ENCODE measurements around the gene FHIT. TPM values are rescaled to one million over a fixed set of nuclear protein-coding genes. Genes with fewer than 3 reads are reported as not detected.

Gene FHIT
- polyA plus RNA-seq, 3 donors = 3.1 to 3.9 (median 3.3) TPM

DNA sequence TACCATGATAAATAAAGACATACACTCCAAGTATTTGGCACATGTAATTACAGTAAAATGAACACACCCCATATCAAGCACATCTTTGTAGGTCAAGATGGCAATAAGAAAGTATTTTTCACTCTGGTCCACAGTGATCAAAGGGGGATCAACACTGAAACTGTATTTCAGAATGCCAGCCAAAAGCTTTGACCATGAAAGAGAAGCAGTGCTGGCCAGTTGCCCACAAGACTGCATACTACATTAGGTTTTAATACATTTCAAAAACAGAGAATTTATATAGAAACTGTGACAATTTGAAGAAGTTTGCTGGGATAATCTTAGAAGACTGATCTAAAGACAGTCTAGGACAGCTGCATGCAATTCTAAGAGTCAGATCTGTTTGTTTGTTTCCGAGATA, 1035.3 kb downstream of the FHIT start:
- no peak overlapping the region for H3K27ac ChIP-seq (ENCODE audit: low read depth, low read length)
- WGBS, 3 donors = 37 to 88% (median 86%) methylated on average over 1 of the region's 1 CpG

DNA sequence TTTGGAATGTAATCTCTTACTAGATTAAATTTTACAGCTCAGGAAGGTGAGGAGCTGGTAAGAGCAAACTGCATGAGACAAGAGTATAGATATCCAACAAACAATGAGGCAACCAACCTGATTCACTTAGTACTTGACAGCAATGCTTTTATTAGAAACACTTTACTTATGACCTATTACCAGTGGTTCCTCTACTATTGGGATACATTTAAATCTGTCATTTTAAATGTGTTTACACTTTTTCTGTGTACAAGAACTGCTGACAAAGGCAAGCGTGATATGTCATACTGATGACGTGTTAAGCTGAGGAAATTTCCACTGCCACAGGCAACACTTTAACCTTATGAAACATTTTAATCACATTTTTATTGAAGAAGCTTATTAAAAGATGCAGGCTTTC, 1043.3 kb downstream of the FHIT start:
- 65 to 78% (median 72%) methylated on average over 2 of the region's 2 CpGs for WGBS, 3 donors
- no peak overlapping the region for H3K27ac ChIP-seq (ENCODE audit: low read depth, low read length)

DNA sequence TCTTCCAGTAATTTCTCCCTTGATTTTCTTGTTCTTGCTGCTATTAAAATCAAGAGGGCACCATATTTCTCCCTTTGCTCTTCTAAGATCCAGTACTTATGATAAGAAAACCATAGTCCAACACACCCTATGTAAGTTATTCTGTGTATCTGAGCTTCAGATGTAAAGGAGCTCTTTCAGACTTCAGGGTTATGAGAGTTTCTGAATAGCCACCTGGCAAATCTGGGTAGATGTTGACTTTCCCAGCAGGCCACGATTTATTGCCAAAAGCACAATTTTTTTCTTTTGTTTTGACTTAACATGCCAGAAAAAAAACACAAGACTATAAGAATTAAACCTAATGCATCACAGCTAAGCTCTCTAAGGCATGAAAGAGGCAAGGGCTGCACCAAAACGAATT, 1045.0 kb downstream of the FHIT start:
- WGBS, 3 donors = 48 to 66% (median 59%) methylated on average over 2 of the region's 2 CpGs
- no peak overlapping the region for H3K27ac ChIP-seq (ENCODE audit: low read depth, low read length)

DNA sequence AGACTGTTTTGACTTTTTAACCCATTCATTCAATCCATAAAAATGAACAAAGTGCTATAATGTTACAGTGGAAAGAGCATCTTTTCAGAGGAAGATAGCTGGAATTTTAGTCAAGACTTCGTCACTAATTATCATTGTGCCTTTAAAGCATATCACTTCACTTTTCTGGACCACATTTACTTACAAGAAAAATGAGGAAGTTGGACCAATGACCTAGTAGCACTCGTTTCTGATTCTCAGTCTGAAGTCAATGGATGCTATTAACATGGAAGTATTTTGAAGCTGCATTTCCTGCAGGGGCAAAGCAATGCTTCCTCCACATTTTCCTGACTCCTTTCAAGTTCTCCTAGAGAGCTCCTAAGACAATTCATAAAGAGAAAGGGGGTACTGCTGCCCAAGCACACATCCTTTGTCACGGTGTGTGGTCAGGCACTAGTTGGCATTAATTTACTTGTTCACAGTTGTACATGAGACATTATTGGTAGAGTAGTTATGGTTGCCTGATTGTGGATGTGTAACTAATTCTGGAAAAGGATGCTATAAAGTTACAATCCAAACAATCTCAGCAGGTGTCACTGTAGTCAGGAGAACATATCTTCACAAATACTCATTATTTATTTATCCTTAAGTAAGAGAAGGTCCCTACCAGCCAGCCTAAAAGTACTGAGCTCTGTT, 1049.1 kb downstream of the FHIT start:
- WGBS, 3 donors = 45 to 75% (median 57%) methylated on average over 3 of the region's 3 CpGs
- no peak overlapping the region for H3K27ac ChIP-seq (ENCODE audit: low read depth, low read length)

DNA sequence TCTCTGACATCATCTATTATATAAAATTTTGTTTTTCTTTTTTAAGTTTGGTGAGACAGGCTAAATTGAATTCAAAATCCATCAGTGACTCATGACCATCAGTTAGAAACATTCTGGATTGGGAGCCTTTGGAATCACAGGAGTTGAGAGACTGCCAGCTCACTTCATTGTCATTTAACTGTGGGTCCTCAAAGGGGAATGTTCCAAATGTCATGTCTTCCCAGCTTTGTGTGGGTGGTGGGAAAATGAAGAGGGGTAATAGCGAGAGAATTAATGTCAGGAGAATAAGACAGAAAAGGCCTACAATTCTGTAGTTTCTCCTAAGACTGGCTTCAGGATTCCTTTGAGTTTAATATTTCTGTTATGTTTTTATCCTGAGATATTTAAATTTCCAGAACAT, 1051.9 kb downstream of the FHIT start:
- no peak overlapping the region for H3K27ac ChIP-seq (ENCODE audit: low read depth, low read length)
- WGBS, 3 donors = 0 to 70% (median 0%) methylated on average over 1 of the region's 1 CpG

DNA sequence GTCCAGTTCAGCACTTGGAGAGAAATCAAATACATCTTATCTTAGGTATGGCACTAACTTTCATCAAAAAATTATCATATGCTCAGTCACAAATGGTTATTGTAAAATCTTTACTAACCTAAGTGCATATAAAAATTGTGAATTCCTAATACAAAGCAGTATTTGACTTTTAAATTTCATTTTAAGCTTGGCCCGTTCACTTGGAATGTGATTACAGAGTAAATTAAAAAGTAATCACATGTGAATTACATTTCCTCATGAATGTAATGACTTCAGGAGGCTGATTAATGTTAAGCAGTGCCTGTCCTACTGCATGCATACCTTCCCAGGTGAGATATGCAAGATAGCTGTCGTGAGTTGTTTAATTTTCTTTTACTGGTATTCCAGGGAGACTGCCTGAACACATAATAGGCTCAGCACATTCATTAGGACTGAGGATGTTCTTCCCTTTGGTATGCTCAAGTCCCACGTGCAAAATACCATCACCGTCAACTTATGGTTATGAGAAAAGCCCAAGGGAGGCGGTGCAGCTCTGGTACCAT, 1053.0 kb downstream of the FHIT start:
- H3K27ac ChIP-seq (ENCODE audit: low read depth, low read length) = no peak overlapping the region
- WGBS, 3 donors = 65 to 84% (median 74%) methylated on average over 5 of the region's 5 CpGs

DNA sequence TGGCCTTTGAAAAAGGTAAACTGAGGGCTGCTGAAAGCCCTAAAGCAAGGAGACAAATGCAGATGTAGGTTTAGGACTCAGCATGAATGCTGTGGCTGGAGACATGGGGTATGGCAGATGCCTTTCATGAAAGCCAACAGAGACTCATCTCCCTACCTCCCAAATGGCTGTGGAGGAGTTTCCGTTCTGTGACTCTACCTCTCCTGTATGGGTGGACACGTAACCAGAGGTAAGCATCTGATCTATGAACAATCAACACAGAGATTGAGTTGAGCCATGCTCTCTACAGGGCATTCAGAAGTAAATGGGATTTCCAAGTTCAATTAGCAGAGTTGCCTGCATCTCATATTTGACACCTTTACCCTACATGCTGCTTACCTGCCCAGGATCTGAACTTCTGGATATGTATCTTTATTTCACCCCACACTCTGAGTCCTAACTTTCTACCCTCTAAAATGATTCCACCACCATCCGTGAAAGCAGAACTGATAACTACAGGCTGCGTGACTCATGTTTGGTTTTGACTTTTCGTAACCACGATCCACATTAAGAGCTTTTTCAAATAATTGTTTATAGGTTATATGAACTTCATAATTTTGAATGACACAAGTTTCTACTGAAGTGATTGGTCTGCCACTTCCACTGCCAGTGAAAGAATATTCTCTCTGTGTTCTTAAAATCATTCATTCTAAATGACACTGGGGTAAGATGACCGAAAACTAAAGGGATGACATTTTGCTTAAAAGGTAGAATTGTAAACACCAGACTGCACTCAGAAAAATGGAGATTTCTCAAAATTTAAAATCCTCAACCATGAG, 1058.7 kb downstream of the FHIT start:
- H3K27ac ChIP-seq (ENCODE audit: low read depth, low read length) = no peak overlapping the region
- WGBS, 3 donors = 85 to 92% (median 89%) methylated on average over 7 of the region's 7 CpGs

DNA sequence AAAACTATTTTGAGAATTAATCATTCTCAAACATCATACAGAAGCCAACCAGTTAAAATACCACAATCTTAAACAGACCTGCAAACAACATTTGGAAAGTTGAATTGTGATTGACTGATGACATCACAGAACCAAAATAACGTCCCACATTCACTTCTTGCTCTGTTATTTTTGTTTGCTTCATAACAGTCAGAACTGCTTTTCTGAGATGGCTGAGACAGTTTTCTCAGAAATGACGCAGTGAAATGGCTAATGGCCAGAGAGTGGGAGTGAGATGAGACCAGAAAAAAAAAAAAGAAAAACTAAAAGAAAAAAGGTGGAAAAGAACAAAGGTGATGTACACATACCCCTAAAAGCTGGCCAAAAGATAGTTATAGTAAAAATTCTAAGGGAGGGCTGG, 1061.2 kb downstream of the FHIT start:
- no peak overlapping the region for H3K27ac ChIP-seq (ENCODE audit: low read depth, low read length)
- WGBS, 3 donors = 42 to 66% (median 53%) methylated on average over 2 of the region's 2 CpGs

DNA sequence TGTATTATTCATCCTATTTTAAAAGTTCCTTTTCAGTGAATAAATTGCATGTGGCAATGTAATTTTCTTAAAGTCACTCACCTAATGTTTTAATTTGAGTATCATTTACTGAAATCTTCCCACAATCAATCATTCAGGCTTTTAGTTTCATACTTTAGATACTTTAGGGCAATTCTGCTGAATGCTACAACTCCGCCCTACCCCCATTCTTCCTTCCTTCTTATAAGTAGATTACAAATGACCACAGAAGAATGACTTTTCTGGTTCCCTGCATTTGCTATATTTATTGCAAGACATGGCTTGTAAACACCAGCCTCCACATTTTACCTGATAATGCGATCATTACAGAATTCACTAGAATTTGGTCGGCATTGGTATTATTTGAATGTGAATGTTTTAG, 1061.9 kb downstream of the FHIT start:
- no peak overlapping the region for H3K27ac ChIP-seq (ENCODE audit: low read depth, low read length)
- WGBS, 3 donors = 71 to 84% (median 79%) methylated on average over 3 of the region's 3 CpGs

DNA sequence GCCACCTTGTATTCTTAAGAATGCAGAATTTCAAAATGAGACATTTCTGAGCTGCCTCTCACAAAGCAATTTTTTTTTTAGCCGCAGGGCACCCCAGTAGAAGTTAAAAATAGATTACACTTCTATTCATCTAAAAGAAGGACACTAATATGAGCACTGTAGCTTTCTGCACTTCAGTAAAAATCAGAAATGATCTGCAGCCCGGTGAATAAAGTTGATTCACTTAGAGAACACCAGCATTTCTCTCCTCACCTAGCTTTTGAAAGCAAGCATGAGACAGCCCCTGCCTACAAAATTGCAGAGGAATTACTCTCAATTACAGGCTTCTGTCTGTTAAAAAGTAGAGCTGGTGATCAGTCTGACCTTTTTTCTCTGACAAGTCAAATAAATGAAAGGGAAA, 1062.4 kb downstream of the FHIT start:
- WGBS, 3 donors = 65 to 72% (median 65%) methylated on average over 2 of the region's 2 CpGs
- H3K27ac ChIP-seq (ENCODE audit: low read depth, low read length) = no peak overlapping the region

DNA sequence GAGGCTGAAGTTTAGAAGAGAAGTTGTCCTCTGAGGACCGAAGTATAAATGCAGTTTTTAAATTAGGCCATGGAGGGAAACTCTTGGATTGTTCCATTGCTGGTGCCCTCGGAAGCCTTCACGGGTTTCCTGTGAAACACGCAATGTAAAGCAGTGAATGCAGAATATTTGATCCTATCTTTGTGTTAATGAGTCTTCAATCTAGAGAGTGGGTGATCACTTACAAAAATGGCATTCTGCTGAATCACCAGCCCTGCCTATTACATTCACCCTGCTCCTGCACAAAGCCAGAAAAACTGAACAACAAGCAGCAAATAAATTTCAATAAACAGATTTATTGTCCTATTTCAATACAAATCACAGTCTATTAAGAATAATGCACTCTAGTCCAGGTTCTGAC, 1063.9 kb downstream of the FHIT start:
- 95 to 98% (median 98%) methylated on average over 4 of the region's 4 CpGs for WGBS, 3 donors
- no peak overlapping the region for H3K27ac ChIP-seq (ENCODE audit: low read depth, low read length)

DNA sequence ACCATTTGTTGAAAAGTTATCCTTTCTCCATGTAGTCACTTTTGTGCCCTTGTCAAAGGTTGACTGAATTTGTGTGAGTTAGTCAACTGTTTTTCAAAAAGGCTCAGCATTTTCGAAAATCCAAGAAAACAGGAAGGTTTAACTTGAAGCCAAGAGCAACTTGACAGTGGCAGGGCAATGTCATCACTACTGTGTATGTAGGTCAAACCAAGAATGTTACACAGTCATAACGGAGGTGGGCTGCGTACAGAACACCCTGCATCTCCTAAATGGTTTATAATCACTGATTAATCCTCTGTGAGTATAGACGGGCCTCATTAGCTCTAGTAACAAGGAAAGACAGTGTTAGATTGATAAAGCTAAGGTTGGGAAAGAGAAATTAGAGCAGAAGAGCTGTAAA, 1064.9 kb downstream of the FHIT start:
- WGBS, 3 donors = 79 to 88% (median 82%) methylated on average over 4 of the region's 4 CpGs
- no peak overlapping the region for H3K27ac ChIP-seq (ENCODE audit: low read depth, low read length)

DNA sequence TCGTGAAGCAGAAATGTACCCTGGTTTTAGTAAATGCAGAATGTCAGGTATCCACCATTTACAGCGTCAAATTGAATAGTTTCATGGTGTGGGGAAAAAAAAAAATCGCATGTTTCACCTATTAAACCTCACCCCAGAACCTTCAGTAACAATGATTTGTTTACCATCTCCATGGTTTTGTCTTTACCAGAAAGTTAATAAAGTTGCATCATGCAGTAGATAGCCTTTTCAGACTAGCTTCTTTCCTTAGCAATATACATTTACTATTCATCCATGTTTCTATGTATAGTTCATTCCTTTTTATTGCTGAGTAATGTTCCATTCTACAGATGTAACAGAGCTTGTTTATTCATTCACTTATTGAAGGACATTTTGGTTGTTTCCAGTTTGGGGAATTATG, 1066.1 kb downstream of the FHIT start:
- no peak overlapping the region for H3K27ac ChIP-seq (ENCODE audit: low read depth, low read length)
- 91 to 96% (median 94%) methylated on average over 3 of the region's 3 CpGs for WGBS, 3 donors

DNA sequence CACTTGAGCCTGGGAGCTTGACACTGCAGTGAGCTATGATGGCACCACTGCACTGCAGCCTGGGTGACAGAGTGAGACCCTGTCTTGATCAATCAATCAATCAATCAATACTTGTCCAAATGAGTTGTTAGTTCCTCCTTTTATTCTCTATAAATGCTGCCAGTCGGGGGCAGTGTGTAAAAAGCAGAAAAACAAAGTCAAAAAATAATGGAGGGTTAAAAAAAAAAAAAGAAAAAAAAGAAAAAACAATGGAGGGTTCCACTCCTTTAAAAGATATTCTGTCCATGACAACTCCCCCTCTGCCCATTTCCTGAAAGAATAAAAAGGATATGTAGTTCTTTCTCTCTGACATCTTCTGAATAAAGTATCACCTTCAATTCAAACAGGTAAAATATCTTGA, 1068.6 kb downstream of the FHIT start:
- no peak overlapping the region for H3K27ac ChIP-seq (ENCODE audit: low read depth, low read length)
- WGBS, 3 donors = 70 to 82% (median 73%) methylated on average over 1 of the region's 1 CpG

DNA sequence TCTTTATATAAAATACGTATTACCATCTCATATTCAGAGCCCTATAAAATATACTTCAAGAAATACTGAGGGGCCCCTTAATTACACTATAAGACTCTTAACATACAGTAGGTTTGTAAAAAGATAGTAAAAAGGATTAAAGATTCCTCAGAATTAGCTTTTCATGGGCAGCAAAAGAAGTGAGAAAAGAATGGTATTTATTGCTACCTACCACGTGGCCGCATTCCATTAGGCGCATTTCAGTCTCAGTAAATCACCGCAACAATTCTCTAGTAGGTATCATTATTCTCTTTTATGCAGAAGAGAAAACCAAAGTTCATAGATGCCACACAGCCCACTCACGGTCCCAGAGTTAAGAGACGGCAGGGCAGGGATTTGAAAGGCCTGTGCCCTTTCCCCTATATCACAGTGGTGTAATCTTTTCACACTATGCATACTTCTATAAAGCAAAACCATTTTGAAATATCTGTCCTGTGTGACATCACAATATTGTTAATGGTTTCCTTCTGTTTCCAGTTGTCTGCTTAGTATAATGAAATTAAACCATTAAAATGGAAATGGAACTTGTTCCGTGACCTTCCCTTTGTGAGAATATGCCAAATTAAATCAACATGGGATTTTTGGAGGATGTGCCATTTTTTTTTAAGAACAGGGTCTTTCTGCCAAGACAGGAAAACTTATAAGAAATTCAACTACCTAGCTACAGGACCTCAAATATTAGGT, 1072.2 kb downstream of the FHIT start:
- WGBS, 3 donors = 83 to 91% (median 90%) methylated on average over 8 of the region's 8 CpGs
- no peak overlapping the region for H3K27ac ChIP-seq (ENCODE audit: low read depth, low read length)

DNA sequence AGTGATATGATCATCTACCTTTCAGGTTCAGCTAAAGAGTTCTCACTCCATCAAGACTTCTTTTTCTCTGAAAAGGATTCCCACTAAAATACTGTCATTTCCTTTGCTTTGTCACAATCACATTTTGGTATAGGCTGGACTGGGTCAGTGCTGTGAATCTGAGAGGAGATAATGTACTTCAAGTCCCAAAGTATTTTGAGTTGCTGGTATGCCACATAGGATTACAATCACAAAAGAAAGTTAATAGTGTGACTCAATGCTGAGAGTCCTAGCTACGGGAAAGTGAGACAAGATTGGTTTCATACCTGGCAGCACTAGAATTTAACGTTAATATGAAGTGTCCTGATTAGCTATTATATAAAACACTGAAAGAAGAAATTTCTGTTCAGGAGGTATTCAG, 1073.5 kb downstream of the FHIT start:
- 88 to 96% (median 95%) methylated on average over 2 of the region's 2 CpGs for WGBS, 3 donors
- H3K27ac ChIP-seq (ENCODE audit: low read depth, low read length) = no peak overlapping the region

DNA sequence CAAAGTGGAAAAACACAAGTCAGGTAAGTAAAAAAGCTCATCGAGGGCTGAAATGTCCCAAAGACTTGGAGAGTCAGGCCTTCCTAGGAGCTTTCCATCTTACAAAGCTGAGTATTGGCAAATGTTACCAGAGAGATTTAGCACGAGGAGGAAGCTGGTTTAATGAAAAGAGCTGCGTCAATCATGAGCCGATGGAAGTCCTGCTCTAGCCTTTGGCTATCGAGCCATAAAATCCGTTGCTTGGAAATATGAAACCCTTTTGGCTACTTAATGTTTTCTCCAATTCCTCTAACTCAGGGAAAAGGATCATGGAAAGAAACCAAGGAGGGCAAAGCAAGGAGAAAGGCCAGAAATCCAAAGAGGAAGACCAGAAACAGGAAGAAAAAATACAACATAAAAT, 1074.6 kb downstream of the FHIT start:
- H3K27ac ChIP-seq (ENCODE audit: low read depth, low read length) = no peak overlapping the region
- WGBS, 3 donors = 79 to 90% (median 83%) methylated on average over 6 of the region's 6 CpGs

DNA sequence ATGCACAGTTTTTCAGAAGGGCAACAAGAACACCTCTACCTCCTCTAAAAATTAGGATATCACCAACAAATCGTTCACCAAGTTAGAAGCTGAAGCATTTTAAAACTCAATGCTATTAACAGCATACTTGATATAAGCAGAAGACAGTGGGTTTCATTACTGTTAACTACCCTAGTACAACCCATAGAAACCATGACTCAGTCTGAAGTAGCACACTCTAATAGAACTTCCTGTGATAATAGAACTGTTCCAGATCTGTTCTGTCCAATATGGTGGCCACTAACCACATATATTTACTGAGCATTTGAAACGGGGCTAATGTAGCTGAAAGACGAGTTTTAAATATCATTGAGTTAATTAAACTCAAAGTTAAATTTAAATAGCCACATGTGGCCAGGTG, 1075.6 kb downstream of the FHIT start:
- no peak overlapping the region for H3K27ac ChIP-seq (ENCODE audit: low read depth, low read length)
- 78 to 88% (median 87%) methylated on average over 3 of the region's 3 CpGs for WGBS, 3 donors

DNA sequence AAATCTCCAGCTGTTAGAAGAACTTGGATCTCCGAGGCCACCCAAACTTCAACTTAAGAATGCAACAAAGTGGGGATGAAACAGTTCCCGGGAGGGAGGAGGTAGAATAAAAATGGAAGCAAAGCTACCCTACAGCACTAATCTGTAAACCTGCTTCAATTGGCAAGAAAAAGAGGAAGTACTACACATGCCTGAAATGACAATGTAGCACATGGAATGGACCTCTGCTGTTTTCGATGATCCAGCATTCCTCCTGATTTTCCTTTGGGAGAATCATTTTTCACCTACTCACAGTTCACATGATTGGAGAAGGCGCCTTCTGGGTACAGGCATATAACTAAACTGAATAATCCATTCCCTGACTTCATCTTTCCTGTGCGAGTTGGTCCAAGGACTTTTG, 1081.5 kb downstream of the FHIT start:
- WGBS, 3 donors = 85 to 94% (median 92%) methylated on average over 5 of the region's 5 CpGs
- H3K27ac ChIP-seq (ENCODE audit: low read depth, low read length) = no peak overlapping the region
